Spleen (tissue), 7 donors: ENCODE measurements around the gene KIF3B.

Source experiments
- POLR2A ChIP-seq, 3 donors: fragments of 450-650 bp; IDR thresholded peaks; one replicate each; pipeline ENCODE4 v1.5.1; 2017; ENCODE audit warnings: antibody characterized with exemption in 3 of 3, mild to moderate bottlenecking in 1 of 3
- TF ChIP-seq, protein P1 (sequence below), 11 experiments: fragments of 200-600 bp in 7 of 11; fragments of 450-650 bp in 4 of 11; sonication (generic) in 4 of 11; IDR thresholded peaks in 8 of 11; conservative IDR thresholded peaks in 3 of 11; 1 replicate in 7 of 11; 2 replicates in 4 of 11; pipeline versions ENCODE4 v1.4.0 to v1.8.0; 2016 to 2021; ENCODE audit warnings: antibody characterized with exemption in 11 of 11, inconsistent platforms in 4 of 11, mild to moderate bottlenecking in 1 of 11
- donor health status: DM: no; HTN: no; CAD: no; lungs with moderate emphysema.
- donor health status: DM: no; HTN: no; CAD: no.
- donor health status: DM: no; HTN: no; CAD: no.

GRCh38 chr20:32294071-32294470, 16.6 kb downstream of the KIF3B start:
- no peak for TF ChIP-seq POLR2A (IDR thresholded peaks at IDR 0.05)
- TF ChIP-seq, protein P1, sequence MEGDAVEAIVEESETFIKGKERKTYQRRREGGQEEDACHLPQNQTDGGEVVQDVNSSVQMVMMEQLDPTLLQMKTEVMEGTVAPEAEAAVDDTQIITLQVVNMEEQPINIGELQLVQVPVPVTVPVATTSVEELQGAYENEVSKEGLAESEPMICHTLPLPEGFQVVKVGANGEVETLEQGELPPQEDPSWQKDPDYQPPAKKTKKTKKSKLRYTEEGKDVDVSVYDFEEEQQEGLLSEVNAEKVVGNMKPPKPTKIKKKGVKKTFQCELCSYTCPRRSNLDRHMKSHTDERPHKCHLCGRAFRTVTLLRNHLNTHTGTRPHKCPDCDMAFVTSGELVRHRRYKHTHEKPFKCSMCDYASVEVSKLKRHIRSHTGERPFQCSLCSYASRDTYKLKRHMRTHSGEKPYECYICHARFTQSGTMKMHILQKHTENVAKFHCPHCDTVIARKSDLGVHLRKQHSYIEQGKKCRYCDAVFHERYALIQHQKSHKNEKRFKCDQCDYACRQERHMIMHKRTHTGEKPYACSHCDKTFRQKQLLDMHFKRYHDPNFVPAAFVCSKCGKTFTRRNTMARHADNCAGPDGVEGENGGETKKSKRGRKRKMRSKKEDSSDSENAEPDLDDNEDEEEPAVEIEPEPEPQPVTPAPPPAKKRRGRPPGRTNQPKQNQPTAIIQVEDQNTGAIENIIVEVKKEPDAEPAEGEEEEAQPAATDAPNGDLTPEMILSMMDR (IDR thresholded peaks at IDR 0.05 in 8 of 11, conservative IDR thresholded peaks at IDR 0.05 in 3 of 11) = no peak
